Peyer's patch (tissue), 4 donors: ENCODE measurements around the gene CELSR1. TPM values are rescaled to one million over a fixed set of nuclear protein-coding genes. Genes with fewer than 3 reads are reported as not detected.
A peak's percentile ranks its signal among the peaks of the same experiment; 100 is the strongest.

Experiments used
- DNase-seq, 3 donors: peaks; one replicate each; pipeline ENCODE4 v3.0.0-alpha.2; 2017 to 2019
- H3K27ac ChIP-seq, 4 donors: fragments of 200-600 bp; sonication (generic); one replicate each; pipeline ENCODE4 v1.5.1; 2016 to 2019
- H3K27me3 ChIP-seq, 2 donors: fragments of 200-600 bp; sonication (generic); one replicate each; pipeline ENCODE4 v1.5.1; 2019
- H3K36me3 ChIP-seq, 3 donors: fragments of 200-600 bp; sonication (generic); one replicate each; pipeline ENCODE4 v1.5.1; 2016 to 2019
- H3K4me1 ChIP-seq, 4 donors: fragments of 200-600 bp; sonication (generic); one replicate each; pipeline ENCODE4 v1.5.1; 2016 to 2019
- H3K4me3 ChIP-seq, 4 donors: fragments of 200-600 bp; sonication (generic); 1 replicate in 3 of 4; 2 replicates in 1 of 4; pipeline ENCODE4 v1.5.1; 2016 to 2019; ENCODE audit warnings: mild to moderate bottlenecking in 1 of 4
- H3K9me3 ChIP-seq, 4 donors: fragments of 200-600 bp; sonication (generic); one replicate each; pipeline ENCODE4 v1.5.1; 2016 to 2019; ENCODE audit warnings: mild to moderate bottlenecking in 1 of 4
- CTCF ChIP-seq, 6 experiments: fragments of 450-650 bp in 4 of 6; fragments of 200-600 bp in 2 of 6; sonication (generic) in 1 of 6; IDR thresholded peaks; one replicate each; pipeline ENCODE4 v1.5.1; 2017 to 2019; ENCODE audit warnings: antibody characterized with exemption in 6 of 6, mild to moderate bottlenecking in 3 of 6, moderate library complexity in 1 of 6
- POLR2A ChIP-seq, 2 donors: fragments of 450-650 bp; IDR thresholded peaks; one replicate each; pipeline ENCODE4 v1.5.1; 2017; ENCODE audit warnings: antibody characterized with exemption in 2 of 2, mild to moderate bottlenecking in 2 of 2, moderate library complexity in 2 of 2
- total RNA-seq, 4 donors: library from RNA; depleted of rRNA; stranded (reverse); fragments of >200 nt; gene quantifications; one replicate each; pipeline ENCODE4 v1.1.0, GENCODE V29; 2016

The CELSR1 gene
- total RNA-seq, 4 donors from 2014 or later, result 1.1 to 22.3 (median 1.5) TPM

DNA sequence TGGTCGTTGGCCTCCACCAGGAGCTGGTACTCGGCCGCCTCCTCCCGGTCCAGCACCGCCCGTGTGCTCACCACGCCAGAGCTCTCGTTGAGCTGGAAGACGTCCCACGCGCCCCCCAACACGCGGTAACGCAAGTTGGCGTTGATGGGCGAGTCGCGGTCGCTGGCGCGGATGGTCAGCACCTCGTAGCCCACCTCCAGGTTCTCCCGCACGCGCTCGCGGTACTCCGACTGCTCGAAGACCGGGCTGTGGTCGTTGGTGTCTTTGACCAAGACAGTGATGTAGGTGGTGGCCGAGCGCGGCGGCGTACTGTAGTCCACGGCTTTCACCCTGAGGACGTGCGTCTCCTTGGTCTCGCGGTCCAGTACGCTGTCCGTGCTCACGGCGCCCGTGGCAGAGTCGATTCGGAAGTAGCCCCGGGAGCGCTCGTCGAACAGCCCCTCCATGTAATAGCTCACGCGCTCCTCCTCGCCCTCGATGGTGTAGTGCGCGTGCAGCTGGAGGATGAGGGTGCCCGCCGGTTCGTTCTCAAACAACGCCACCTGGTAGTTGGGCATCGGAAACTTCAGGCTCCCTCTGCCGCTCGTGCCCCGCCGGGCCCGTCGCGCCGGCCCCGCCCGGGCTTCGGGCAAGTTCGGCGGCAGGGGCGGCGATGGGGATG, 1.4 kb downstream of the CELSR1 start:
- H3K36me3 ChIP-seq, result no peaks in the 10 kb centered on the region
- DNase-seq, result no peak
- H3K4me3 ChIP-seq, result peak overlapping the region in 1 of 4 donors; percentile 56
- peaks cover 0 to 18% (median 9%) of the 10 kb centered on the region in 4 donors for H3K4me1 ChIP-seq
- H3K9me3 ChIP-seq, result no peaks in the 10 kb centered on the region
- TF ChIP-seq POLR2A (IDR thresholded peaks at IDR 0.05) (no peak), CTCF (IDR thresholded peaks at IDR 0.05) (no peak)
- H3K27me3 ChIP-seq, result peaks cover 0 to 14% of the 10 kb centered on the region in 2 donors
- H3K27ac ChIP-seq, result no peak overlapping the region

- TF ChIP-seq POLR2A (IDR thresholded peaks at IDR 0.05), result no peak
These were observed 2.4 kb downstream of the CELSR1 start for GRCh38 chr22:46534901-46535630.

GRCh38 chr22:46534177-46534776, 3.1 kb downstream of the CELSR1 start:
- Histone ChIP-seq H3K27ac (no peak overlapping the region), H3K4me3 (no peak overlapping the region), H3K9me3 (no peaks in the 10 kb centered on the region), H3K4me1 (peaks cover 0 to 18% (median 9%) of the 10 kb centered on the region in 4 donors), H3K27me3 (peaks cover 0 to 14% of the 10 kb centered on the region in 2 donors), H3K36me3 (no peaks in the 10 kb centered on the region)
- no peak for DNase-seq
- TF ChIP-seq CTCF (IDR thresholded peaks at IDR 0.05) (no peak), POLR2A (IDR thresholded peaks at IDR 0.05) (no peak)

More at GRCh38 chr22:46534901-46535630, 2.4 kb downstream of the CELSR1 start:
- H3K27me3 ChIP-seq, result peaks cover 0 to 14% of the 10 kb centered on the region in 2 donors
- no peaks in the 10 kb centered on the region for H3K36me3 ChIP-seq
- H3K9me3 ChIP-seq, result no peaks in the 10 kb centered on the region
- H3K4me1 ChIP-seq, result peaks cover 0 to 18% (median 9%) of the 10 kb centered on the region in 4 donors
- no peak overlapping the region for H3K27ac ChIP-seq
- DNase-seq, result peak in 1 of 3 donors; percentile 40
- no peak overlapping the region for H3K4me3 ChIP-seq

DNA sequence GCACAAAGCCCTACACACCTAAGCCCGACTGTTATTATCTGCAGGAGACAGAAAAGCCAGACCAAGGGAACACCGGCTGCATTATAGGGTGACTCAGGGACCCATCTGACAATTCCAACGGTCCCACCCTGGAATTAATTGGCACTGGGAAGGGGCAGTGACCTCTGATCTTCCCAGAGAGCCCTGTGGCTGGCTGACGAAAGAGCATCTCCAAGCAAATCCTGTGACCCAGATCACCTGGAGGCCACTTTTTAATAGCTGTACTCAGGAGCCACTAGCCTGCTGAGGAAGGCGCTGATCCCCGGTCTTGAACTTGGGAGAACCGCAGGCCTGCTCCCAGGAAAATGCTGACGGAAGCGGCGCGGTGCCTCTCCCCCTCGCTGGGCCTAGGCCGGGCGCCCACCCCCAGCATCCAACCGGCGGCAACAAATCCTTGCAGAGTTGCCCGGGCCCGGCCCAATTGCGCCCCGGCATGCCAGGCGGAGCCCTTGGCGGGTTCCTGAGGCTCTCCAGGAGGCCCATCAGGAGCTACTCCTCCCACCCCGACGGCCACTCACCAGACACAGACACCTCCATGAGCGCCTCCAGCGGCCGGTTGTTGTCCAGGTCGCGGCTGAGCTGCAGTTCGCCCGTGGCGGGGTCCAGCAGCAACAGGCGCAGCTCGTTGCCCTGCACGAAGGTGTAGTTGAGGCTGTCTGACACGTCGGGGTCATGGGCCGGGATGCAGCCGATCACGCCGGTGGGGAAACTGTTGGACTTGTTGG, 4.2 kb downstream of the CELSR1 start:
- H3K4me1 ChIP-seq, result peaks cover 0 to 8% (median 6%) of the 10 kb centered on the region in 4 donors
- no peak overlapping the region for H3K4me3 ChIP-seq
- H3K27ac ChIP-seq, result no peak overlapping the region
- no peak for TF ChIP-seq CTCF (IDR thresholded peaks at IDR 0.05)
- TF ChIP-seq POLR2A (IDR thresholded peaks at IDR 0.05), result no peak
- no peak for DNase-seq
- H3K36me3 ChIP-seq, result no peaks in the 10 kb centered on the region
- no peaks in the 10 kb centered on the region for H3K9me3 ChIP-seq
- H3K27me3 ChIP-seq, result peaks cover 0 to 8% of the 10 kb centered on the region in 2 donors

- H3K4me3 ChIP-seq, result no peak overlapping the region
- DNase-seq, result no peak
- no peaks in the 10 kb centered on the region for H3K27me3 ChIP-seq
- no peaks in the 10 kb centered on the region for H3K36me3 ChIP-seq
- no peaks in the 10 kb centered on the region for H3K9me3 ChIP-seq
- no peak overlapping the region for H3K27ac ChIP-seq
- TF ChIP-seq CTCF (IDR thresholded peaks at IDR 0.05), result no peak
- no peak for TF ChIP-seq POLR2A (IDR thresholded peaks at IDR 0.05)
- H3K4me1 ChIP-seq, result no peaks in the 10 kb centered on the region
These were observed 5.0 kb downstream of the CELSR1 start for GRCh38 chr22:46532416-46532815.
